Erythroblast (primary cell): Measurements from ENCODE around the gene ARHGAP24.

Experiments
- GATA1 ChIP-seq: IDR thresholded peaks from 2 replicates; pipeline ENCODE4 v1.6.1; 2011; ENCODE audit warnings: low read depth, mild to moderate bottlenecking, control low read depth, low read length, moderate library complexity
- POLR2A ChIP-seq: IDR thresholded peaks from 2 replicates; pipeline ENCODE4 v1.6.1; 2011; ENCODE audit warnings: mild to moderate bottlenecking, low read length

GRCh38 chr4:85600501-85600900 is 125.6 kb downstream of the ARHGAP24 start:
- TF ChIP-seq POLR2A (no peak), GATA1 (no peak)
